GM12892 (cell line): ENCODE measurements around the gene RBP7.

Experiments used
- POLR2A ChIP-seq: IDR thresholded peaks from 2 replicates; pipeline ENCODE4 v1.6.1; 2011; ENCODE audit warnings: low read depth, low read length, control low read depth
- POLR2AphosphoS5 ChIP-seq: IDR thresholded peaks from 2 replicates; pipeline ENCODE4 v1.6.1; 2011; ENCODE audit warnings: low read depth, low read length, control low read depth
- TAF1 ChIP-seq: IDR thresholded peaks from 2 replicates; pipeline ENCODE4 v1.6.1; 2011; ENCODE audit warnings: low read depth, mild to moderate bottlenecking, control low read depth, low read length, borderline replicate concordance

GRCh38 chr1:10064416-10065343 lies 67.7 kb downstream of the RBP7 start:
- TF ChIP-seq POLR2AphosphoS5 = no peak
- TF ChIP-seq POLR2A = no peak
- no peak for TF ChIP-seq TAF1
